Keratinocyte (primary cell): ENCODE measurements around the gene FRAS1. TPM values are rescaled to one million over a fixed set of nuclear protein-coding genes. Genes with fewer than 3 reads are reported as not detected.
A peak's percentile ranks its signal among the peaks of the same experiment; 100 is the strongest.

ENCODE experiments used
- DNase-seq: peaks from one replicate; pipeline ENCODE4 v3.0.0-alpha.2; 2011; ENCODE audit warnings: low read depth, missing footprints, low spot score
- FAIRE-seq: peaks from 2 replicates; lab custom pipeline; 2011; peaks lifted over from hg19 to GRCh38; lab: Jason Lieb, UNC
- H2AFZ ChIP-seq: 2 replicates; pipeline ENCODE4 v1.6.0; 2012; ENCODE audit warnings: low read length, control low read depth, inconsistent platforms; ENCODE audit not compliant: control insufficient read depth
- H3K27ac ChIP-seq: 2 replicates; pipeline ENCODE4 v1.5.1; 2011; ENCODE audit warnings: low read length; ENCODE audit not compliant: control insufficient read depth, insufficient read depth
- H3K27me3 ChIP-seq: 3 replicates; pipeline ENCODE4 v1.6.0; 2011; ENCODE audit warnings: low read length; ENCODE audit not compliant: control insufficient read depth, insufficient read depth; ENCODE audit errors: extremely low read depth
- H3K36me3 ChIP-seq, 2 experiments: 2 replicates in 1 of 2; 3 replicates in 1 of 2; pipeline ENCODE4 v1.5.1; 2011; ENCODE audit warnings: low read length in 2 of 2, mild to moderate bottlenecking in 1 of 2; ENCODE audit not compliant: control insufficient read depth in 2 of 2, insufficient read depth in 2 of 2; ENCODE audit errors: extremely low read depth in 1 of 2
- H3K4me1 ChIP-seq: 3 replicates; pipeline ENCODE4 v1.5.1; 2011; ENCODE audit warnings: low read length; ENCODE audit not compliant: control insufficient read depth, insufficient read depth; ENCODE audit errors: extremely low read depth
- H3K4me2 ChIP-seq: 3 replicates; pipeline ENCODE4 v1.6.0; 2011; ENCODE audit warnings: low read depth, low read length; ENCODE audit not compliant: control insufficient read depth, insufficient read depth; ENCODE audit errors: extremely low read depth
- H3K4me3 ChIP-seq, 3 experiments: fragments of 200-600 bp in 1 of 3; sonication (generic) in 1 of 3; 2 replicates in 2 of 3; 3 replicates in 1 of 3; pipeline ENCODE4 v1.5.1; 2011 to 2016; ENCODE audit warnings: low read length in 3 of 3, mild to moderate bottlenecking in 3 of 3, control low read depth in 2 of 3, inconsistent platforms in 1 of 3, low read depth in 1 of 3, mixed read lengths in 1 of 3, mixed run types in 1 of 3, moderate library complexity in 1 of 3; ENCODE audit not compliant: control insufficient read depth in 2 of 3, insufficient read depth in 2 of 3; ENCODE audit errors: extremely low read depth in 1 of 3
- H3K79me2 ChIP-seq: 2 replicates; pipeline ENCODE4 v1.6.0; 2012; ENCODE audit warnings: low read length; ENCODE audit not compliant: control insufficient read depth, insufficient read depth
- H3K9ac ChIP-seq: 3 replicates; pipeline ENCODE4 v1.6.0; 2011; ENCODE audit warnings: low read length; ENCODE audit not compliant: control insufficient read depth, insufficient read depth; ENCODE audit errors: extremely low read depth
- H3K9me1 ChIP-seq: 3 replicates; pipeline ENCODE4 v1.6.0; 2011; ENCODE audit warnings: low read length; ENCODE audit not compliant: control insufficient read depth, insufficient read depth; ENCODE audit errors: extremely low read depth
- H3K9me3 ChIP-seq: 2 replicates; pipeline ENCODE4 v1.5.1; 2012; ENCODE audit warnings: low read depth, low read length; ENCODE audit not compliant: control insufficient read depth
- H4K20me1 ChIP-seq: 3 replicates; pipeline ENCODE4 v1.6.0; 2011; ENCODE audit warnings: low read length; ENCODE audit not compliant: control insufficient read depth, insufficient read depth; ENCODE audit errors: extremely low read depth
- EZH2 ChIP-seq: IDR thresholded peaks from one replicate; pipeline ENCODE4 v1.6.1; 2012; ENCODE audit warnings: inconsistent platforms, mild to moderate bottlenecking, low read length, moderate library complexity
- dilution Hi-C: fragments of 300-500 bp; cut with MboI; formaldehyde crosslinking; loops from one replicate; pipeline ENCODE4 v1.7.0; 2020; ENCODE audit warnings: low sequenced_read_pairs; ENCODE audit not compliant: extremely low pct_ligation_motif_present
- polyA plus RNA-seq, 5 experiments: library from polyadenylated mRNA; depleted of rRNA in 3 of 5; stranded (reverse) in 3 of 5; stranded (forward) in 1 of 5; unstranded in 1 of 5; fragments of >200 nt; gene quantifications; 1 replicate in 1 of 5; 2 replicates in 3 of 5; 3 replicates in 1 of 5; pipeline versions ENCODE4 v1.2.1 to v1.2.3, GENCODE V29; 2011 to 2012; ENCODE audit warnings: missing spikeins in 2 of 5, low read depth in 1 of 5, low replicate concordance in 1 of 5
- TF ChIP-seq, protein P1 (sequence below), 3 experiments: IDR thresholded peaks in 1 of 3; conservative IDR thresholded peaks in 1 of 3; optimal IDR thresholded peaks in 1 of 3; 2 replicates in 2 of 3; 3 replicates in 1 of 3; pipeline versions ENCODE3 to v1.5.1; 2011; ENCODE audit warnings: low read length in 3 of 3, mild to moderate bottlenecking in 3 of 3, moderate library complexity in 2 of 3, control low read depth in 1 of 3, inconsistent platforms in 1 of 3; ENCODE audit not compliant: insufficient read depth in 2 of 3; ENCODE audit errors: extremely low read depth in 1 of 3

Gene FRAS1
- polyA plus RNA-seq, 1 donor (not counting 4 experiments of a cell fraction or from before 2014, with no cell fraction given) = 3.5 TPM

DNA sequence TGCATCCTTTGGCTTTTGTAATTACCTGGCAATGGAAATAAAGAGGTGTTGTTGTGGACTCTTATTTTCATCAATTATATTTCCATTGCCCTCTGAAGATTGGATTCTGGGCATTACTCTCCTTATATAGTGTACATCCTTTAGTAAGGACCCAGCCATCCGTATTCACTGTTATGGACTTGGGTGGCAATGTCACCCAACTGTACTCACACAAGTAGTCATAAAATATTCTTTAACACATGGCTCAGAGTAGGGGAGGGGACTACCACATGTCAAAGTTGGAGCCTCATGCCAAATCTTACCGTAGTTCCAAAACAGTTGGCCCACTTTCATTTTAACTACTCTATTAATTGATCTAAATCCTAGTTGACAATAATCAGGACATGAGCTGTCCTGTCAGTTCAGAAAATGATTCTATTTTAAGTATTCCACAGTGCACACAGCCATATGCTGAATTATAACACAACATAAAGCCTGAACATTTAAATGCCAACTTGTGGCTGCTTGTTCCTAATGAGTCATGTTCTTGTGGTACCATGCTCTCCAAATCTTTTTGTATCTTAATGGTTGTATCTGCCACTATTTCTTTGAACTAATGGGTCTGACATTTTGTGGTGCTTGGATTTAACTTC is 4.9 kb downstream of the FRAS1 start:
- no peak overlapping the region for H3K9ac ChIP-seq
- H4K20me1 ChIP-seq = no peaks in the 10 kb centered on the region
- H3K79me2 ChIP-seq = no peaks in the 10 kb centered on the region
- no peak for TF ChIP-seq EZH2
- TF ChIP-seq, protein P1, sequence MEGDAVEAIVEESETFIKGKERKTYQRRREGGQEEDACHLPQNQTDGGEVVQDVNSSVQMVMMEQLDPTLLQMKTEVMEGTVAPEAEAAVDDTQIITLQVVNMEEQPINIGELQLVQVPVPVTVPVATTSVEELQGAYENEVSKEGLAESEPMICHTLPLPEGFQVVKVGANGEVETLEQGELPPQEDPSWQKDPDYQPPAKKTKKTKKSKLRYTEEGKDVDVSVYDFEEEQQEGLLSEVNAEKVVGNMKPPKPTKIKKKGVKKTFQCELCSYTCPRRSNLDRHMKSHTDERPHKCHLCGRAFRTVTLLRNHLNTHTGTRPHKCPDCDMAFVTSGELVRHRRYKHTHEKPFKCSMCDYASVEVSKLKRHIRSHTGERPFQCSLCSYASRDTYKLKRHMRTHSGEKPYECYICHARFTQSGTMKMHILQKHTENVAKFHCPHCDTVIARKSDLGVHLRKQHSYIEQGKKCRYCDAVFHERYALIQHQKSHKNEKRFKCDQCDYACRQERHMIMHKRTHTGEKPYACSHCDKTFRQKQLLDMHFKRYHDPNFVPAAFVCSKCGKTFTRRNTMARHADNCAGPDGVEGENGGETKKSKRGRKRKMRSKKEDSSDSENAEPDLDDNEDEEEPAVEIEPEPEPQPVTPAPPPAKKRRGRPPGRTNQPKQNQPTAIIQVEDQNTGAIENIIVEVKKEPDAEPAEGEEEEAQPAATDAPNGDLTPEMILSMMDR (optimal IDR thresholded peaks at IDR 0.05 in 1 of 3, IDR thresholded peaks at IDR 0.05 in 1 of 3, conservative IDR thresholded peaks at IDR 0.05 in 1 of 3; ENCODE audit: extremely low read depth in 1 of 3, insufficient read depth in 2 of 3, low read length in 3 of 3) = no peak
- H3K4me3 ChIP-seq = peak overlapping the region in 1 of 3 experiments; percentile 26
- no peaks in the 10 kb centered on the region for H3K9me1 ChIP-seq
- FAIRE-seq (peak; percentile 81), DNase-seq (no peak)
- dilution Hi-C loops = no loop called here
- no peak overlapping the region for H2AFZ ChIP-seq
- no peaks in the 10 kb centered on the region for H3K27me3 ChIP-seq
- H3K4me2 ChIP-seq = peak overlapping the region; percentile 60
- peaks cover 16% of the 10 kb centered on the region for H3K4me1 ChIP-seq
- no peaks in the 10 kb centered on the region for H3K36me3 ChIP-seq
- H3K27ac ChIP-seq = no peak overlapping the region
- H3K9me3 ChIP-seq = no peaks in the 10 kb centered on the region

GRCh38 chr4:78065508-78066192 is 8.5 kb downstream of the FRAS1 start:
- Histone ChIP-seq H3K4me3 (no peak overlapping the region), H3K4me2 (no peak overlapping the region), H3K27ac (no peak overlapping the region), H3K27me3 (no peaks in the 10 kb centered on the region), H3K4me1 (peaks cover 20% of the 10 kb centered on the region), H3K79me2 (no peaks in the 10 kb centered on the region), H4K20me1 (no peaks in the 10 kb centered on the region), H3K9me3 (no peaks in the 10 kb centered on the region), H3K9ac (no peak overlapping the region), H3K9me1 (no peaks in the 10 kb centered on the region), H2AFZ (no peak overlapping the region), H3K36me3 (no peaks in the 10 kb centered on the region)
- dilution Hi-C loops = no loop called here
- no peak for TF ChIP-seq EZH2
- TF ChIP-seq, protein P1 (optimal IDR thresholded peaks at IDR 0.05 in 1 of 3, IDR thresholded peaks at IDR 0.05 in 1 of 3, conservative IDR thresholded peaks at IDR 0.05 in 1 of 3; ENCODE audit: extremely low read depth in 1 of 3, insufficient read depth in 2 of 3, low read length in 3 of 3) = no peak
- DNase-seq (no peak), FAIRE-seq (no peak)
